Measurements from ENCODE around the gene SH3RF3. TPM values are rescaled to one million over a fixed set of nuclear protein-coding genes. Genes with fewer than 3 reads are reported as not detected.

SH3RF3 gene
- total RNA-seq, 1 donor from 2014 or later = 1.7 TPM

DNA sequence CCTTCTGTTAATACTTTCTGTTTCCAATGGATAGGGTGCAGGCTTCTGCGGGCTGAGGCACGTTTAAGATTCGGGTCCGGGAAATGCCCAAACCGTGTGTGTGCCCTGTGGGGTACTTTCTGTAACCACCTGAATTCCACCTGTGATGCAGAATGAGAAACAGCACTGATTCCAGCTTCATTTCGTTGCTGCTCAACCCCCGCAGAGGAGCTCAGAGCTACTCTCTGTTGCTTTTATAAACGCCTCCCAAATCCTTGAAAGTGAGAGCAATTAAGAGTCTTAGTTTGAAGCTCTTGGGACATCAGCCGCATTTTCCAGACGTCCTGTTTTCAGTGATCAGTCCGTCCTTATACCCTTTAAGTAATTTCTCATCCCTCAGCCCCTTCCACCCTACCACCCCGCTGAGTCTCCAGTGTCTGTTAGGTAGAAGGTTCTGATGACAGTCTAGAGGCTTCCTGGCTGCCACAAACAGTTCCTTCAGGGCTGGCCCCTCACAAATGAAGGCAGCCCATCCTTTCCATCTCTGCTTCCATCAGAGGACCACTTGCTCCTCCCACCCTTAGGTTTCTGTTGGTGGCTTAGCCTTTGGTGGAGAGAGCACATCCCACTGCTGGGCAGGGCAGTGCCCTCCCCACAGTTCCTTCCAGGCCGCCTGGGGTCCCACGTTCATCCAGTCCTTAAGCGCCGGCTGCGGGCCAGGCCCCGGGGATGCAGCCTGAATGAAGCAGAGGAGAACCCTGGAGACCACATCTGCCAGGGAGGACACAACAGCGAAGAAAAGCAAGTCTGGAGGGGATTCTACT, 254.7 kb downstream of the SH3RF3 start:
- Mint-ChIP-seq H3K4me1 (ENCODE audit: low read depth, unreplicated experiment) (peaks cover 5% of the 10 kb centered on the region), H3K9me3 (ENCODE audit: unreplicated experiment) (peaks cover 9% of the 10 kb centered on the region), H3K36me3 (ENCODE audit: unreplicated experiment) (no peaks in the 10 kb centered on the region), H3K4me3 (ENCODE audit: unreplicated experiment) (no peak overlapping the region), H3K27ac (ENCODE audit: unreplicated experiment) (no peak overlapping the region), H3K27me3 (ENCODE audit: unreplicated experiment) (peaks cover 9% of the 10 kb centered on the region)
- DNase-seq = peak; percentile 7
- TF ChIP-seq, protein P1, sequence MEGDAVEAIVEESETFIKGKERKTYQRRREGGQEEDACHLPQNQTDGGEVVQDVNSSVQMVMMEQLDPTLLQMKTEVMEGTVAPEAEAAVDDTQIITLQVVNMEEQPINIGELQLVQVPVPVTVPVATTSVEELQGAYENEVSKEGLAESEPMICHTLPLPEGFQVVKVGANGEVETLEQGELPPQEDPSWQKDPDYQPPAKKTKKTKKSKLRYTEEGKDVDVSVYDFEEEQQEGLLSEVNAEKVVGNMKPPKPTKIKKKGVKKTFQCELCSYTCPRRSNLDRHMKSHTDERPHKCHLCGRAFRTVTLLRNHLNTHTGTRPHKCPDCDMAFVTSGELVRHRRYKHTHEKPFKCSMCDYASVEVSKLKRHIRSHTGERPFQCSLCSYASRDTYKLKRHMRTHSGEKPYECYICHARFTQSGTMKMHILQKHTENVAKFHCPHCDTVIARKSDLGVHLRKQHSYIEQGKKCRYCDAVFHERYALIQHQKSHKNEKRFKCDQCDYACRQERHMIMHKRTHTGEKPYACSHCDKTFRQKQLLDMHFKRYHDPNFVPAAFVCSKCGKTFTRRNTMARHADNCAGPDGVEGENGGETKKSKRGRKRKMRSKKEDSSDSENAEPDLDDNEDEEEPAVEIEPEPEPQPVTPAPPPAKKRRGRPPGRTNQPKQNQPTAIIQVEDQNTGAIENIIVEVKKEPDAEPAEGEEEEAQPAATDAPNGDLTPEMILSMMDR (IDR thresholded peaks at IDR 0.05; ENCODE audit: partially characterized antibody, unreplicated experiment) = no peak

DNA sequence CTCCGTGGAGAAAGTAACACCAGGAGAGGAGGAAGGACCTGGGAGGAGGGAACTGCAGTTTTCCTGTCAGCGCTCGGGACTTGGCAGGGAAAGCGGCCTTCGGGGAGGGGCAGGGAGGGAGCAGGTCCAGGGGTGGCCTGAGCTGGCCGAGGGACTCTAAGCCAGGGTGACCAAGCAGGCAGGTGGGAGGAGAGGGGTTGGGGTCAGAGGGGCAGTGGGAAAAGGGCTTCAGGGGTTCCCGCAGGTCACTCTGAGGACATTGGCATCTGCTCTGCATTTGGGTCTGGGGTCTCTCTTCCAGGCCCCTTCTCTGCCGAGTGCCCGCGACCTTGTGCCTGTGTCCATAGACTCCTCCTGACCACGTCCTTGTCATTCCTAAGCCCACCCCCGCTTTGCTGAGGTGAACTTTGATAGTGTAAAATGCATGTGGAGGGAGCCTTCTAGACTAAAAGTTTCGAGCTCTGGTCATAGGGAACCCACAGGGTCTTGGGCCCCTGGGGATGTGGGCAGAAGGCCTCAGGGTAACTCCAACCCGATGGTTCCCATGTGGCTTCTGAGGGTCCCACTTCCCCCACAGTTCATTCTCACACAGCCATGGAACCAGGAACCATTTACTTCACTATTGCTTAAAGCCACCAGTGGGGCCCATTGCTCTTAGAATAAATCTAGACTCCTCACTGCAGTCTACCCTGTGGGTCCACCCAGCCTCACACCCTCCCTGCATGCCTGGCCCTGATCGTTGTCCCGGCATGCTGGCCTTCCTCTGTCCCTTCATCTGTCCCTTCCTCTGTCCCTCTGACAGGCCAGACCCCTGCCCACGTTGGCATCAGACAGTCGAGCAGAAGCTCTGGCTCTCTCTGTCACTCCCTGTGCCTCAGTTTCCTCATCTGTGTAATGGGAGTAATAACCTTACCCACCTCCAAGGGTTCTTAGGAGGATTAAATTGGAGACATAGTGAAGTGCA, 255.6 kb downstream of the SH3RF3 start:
- Mint-ChIP-seq H3K4me1 (ENCODE audit: low read depth, unreplicated experiment) (peaks cover 8% of the 10 kb centered on the region), H3K4me3 (ENCODE audit: unreplicated experiment) (no peak overlapping the region), H3K27me3 (ENCODE audit: unreplicated experiment) (peaks cover 9% of the 10 kb centered on the region), H3K27ac (ENCODE audit: unreplicated experiment) (no peak overlapping the region), H3K36me3 (ENCODE audit: unreplicated experiment) (no peaks in the 10 kb centered on the region), H3K9me3 (ENCODE audit: unreplicated experiment) (peaks cover 9% of the 10 kb centered on the region)
- TF ChIP-seq, protein P1 (IDR thresholded peaks at IDR 0.05; ENCODE audit: partially characterized antibody, unreplicated experiment) = no peak
- DNase-seq = no peak

DNA sequence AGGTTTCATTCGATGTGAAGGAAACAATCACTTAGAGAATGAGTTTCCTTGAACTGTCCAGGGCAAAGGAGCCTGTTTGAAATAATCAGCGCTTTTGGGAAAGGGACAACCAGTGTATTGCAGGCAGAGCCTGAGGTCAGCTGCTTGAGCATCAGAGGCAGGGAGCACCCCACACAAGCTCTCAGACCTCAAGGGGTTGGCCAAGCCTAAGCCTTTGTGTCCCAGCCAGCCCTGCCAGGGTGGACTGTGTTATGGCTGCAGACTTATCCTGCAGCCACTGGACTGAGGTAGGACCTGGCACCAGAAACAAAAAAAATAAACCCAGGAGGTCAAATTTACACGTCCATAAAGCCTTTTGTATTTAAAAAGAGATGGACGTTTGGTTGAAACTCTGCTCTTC, 256.5 kb downstream of the SH3RF3 start:
- peaks cover 9% of the 10 kb centered on the region for H3K9me3 Mint-ChIP-seq (ENCODE audit: unreplicated experiment)
- H3K36me3 Mint-ChIP-seq (ENCODE audit: unreplicated experiment) = no peaks in the 10 kb centered on the region
- H3K4me1 Mint-ChIP-seq (ENCODE audit: low read depth, unreplicated experiment) = peaks cover 8% of the 10 kb centered on the region
- TF ChIP-seq, protein P1 (IDR thresholded peaks at IDR 0.05; ENCODE audit: partially characterized antibody, unreplicated experiment) = no peak
- peak; percentile 7 for DNase-seq
- peaks cover 9% of the 10 kb centered on the region for H3K27me3 Mint-ChIP-seq (ENCODE audit: unreplicated experiment)
- H3K4me3 Mint-ChIP-seq (ENCODE audit: unreplicated experiment) = no peak overlapping the region
- no peak overlapping the region for H3K27ac Mint-ChIP-seq (ENCODE audit: unreplicated experiment)

DNA sequence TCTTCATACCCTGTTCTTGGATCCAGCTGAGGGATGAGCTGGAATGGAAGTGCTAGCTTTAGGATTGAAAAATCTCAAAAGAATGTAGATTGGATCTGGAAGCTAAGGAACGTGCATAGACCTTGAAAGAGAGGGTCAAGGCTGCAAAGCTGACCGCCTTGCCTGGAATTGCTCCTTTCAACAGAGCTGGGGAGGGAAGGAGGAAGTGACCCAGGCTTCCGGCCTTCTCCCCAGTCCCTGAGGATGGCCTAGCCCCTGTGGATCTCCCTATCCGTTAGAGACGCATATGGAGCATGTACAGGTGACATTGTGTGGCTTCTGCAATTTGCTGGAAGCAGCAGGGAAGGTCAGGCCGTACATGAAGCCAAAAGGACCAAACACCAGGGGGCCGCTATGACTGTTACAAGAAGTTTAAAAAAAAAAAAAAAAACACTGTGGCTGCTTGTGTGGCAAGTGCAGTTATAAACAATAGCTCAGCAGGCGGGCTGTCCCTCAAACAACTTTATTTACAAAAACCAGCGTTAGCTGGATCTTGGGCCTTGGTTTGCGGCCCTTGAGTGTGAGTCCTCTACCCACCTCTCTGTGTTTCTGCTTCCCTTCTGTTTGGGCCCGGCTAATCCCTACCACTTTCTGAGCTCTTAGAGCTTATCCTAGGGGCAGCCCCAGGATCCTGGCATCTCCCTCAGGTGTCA, 257.1 kb downstream of the SH3RF3 start:
- H3K36me3 Mint-ChIP-seq (ENCODE audit: unreplicated experiment) = no peaks in the 10 kb centered on the region
- H3K4me1 Mint-ChIP-seq (ENCODE audit: low read depth, unreplicated experiment) = peaks cover 8% of the 10 kb centered on the region
- TF ChIP-seq, protein P1 (IDR thresholded peaks at IDR 0.05; ENCODE audit: partially characterized antibody, unreplicated experiment) = no peak
- H3K27me3 Mint-ChIP-seq (ENCODE audit: unreplicated experiment) = peaks cover 9% of the 10 kb centered on the region
- no peak overlapping the region for H3K27ac Mint-ChIP-seq (ENCODE audit: unreplicated experiment)
- H3K4me3 Mint-ChIP-seq (ENCODE audit: unreplicated experiment) = no peak overlapping the region
- DNase-seq = peak; percentile 3
- H3K9me3 Mint-ChIP-seq (ENCODE audit: unreplicated experiment) = peaks cover 9% of the 10 kb centered on the region

Measured in glutamatergic neuron (in vitro differentiated cells).